Measurements from ENCODE around the gene ZCCHC13.
"Not testable (repeated sequence)": the region's sequence is repeated elsewhere in the genome, so short reads cannot be mapped to it uniquely, and the experiment has no call there.

ZCCHC13 gene

GRCh38 chrX:74304016-74304415 is at the start of gene ZCCHC13:
ZCCHC13 (plus strand) TSS chrX:74304180; CDS start chrX:74304267, 87 bp downstream.
- no peak for DNase-seq

GRCh38 chrX:74258111-74258510 is 45.9 kb upstream of the ZCCHC13 start:
- not testable (repeated sequence) for DNase-seq

GRCh38 chrX:74259885-74260491 is 44.0 kb upstream of the ZCCHC13 start:
- no peak for DNase-seq

- DNase-seq, result no peak
Observed at GRCh38 chrX:74262452-74263209, 41.3 kb upstream of the ZCCHC13 start.

GRCh38 chrX:74270393-74270792 is 33.6 kb upstream of the ZCCHC13 start:
- DNase-seq, result no peak

- no peak for DNase-seq
Observed at GRCh38 chrX:74272230-74272629, 31.8 kb upstream of the ZCCHC13 start.

- DNase-seq, result no peak
Observed at GRCh38 chrX:74274516-74274915, 29.5 kb upstream of the ZCCHC13 start.

- DNase-seq, result no peak
Observed at GRCh38 chrX:74277320-74277719, 26.7 kb upstream of the ZCCHC13 start.

- DNase-seq, result no peak
Observed at GRCh38 chrX:74277846-74278245, 26.1 kb upstream of the ZCCHC13 start.

GRCh38 chrX:74280759-74281158 is 23.2 kb upstream of the ZCCHC13 start:
- no peak for DNase-seq

GRCh38 chrX:74284391-74284952 is 19.5 kb upstream of the ZCCHC13 start:
- DNase-seq, result no peak

- DNase-seq, result no peak
Observed at GRCh38 chrX:74286950-74287740, 16.8 kb upstream of the ZCCHC13 start.

GRCh38 chrX:74291577-74291963 is 12.4 kb upstream of the ZCCHC13 start:
- DNase-seq, result no peak

GRCh38 chrX:74291964-74292807 is 11.8 kb upstream of the ZCCHC13 start:
- peak; percentile 70 for DNase-seq

- no peak for DNase-seq
Observed at GRCh38 chrX:74292808-74293123, 11.2 kb upstream of the ZCCHC13 start.

- peak; percentile 50 for DNase-seq
Observed at GRCh38 chrX:74293343-74293946, 10.5 kb upstream of the ZCCHC13 start.

- no peak for DNase-seq
Observed at GRCh38 chrX:74295101-74295500, 8.9 kb upstream of the ZCCHC13 start.

- DNase-seq, result no peak
Observed at GRCh38 chrX:74297766-74298165, 6.2 kb upstream of the ZCCHC13 start.

GRCh38 chrX:74300869-74301268 is 3.1 kb upstream of the ZCCHC13 start:
- no peak for DNase-seq

- no peak for DNase-seq
Observed at GRCh38 chrX:74318672-74319071, 14.7 kb downstream of the ZCCHC13 start.

GRCh38 chrX:74319321-74319720 is 15.3 kb downstream of the ZCCHC13 start:
- not testable (repeated sequence) for DNase-seq

GRCh38 chrX:74321191-74321590 is 17.2 kb downstream of the ZCCHC13 start:
- DNase-seq, result no peak
